Measurements from ENCODE around the gene RAPGEF3.

RAPGEF3 gene

DNA sequence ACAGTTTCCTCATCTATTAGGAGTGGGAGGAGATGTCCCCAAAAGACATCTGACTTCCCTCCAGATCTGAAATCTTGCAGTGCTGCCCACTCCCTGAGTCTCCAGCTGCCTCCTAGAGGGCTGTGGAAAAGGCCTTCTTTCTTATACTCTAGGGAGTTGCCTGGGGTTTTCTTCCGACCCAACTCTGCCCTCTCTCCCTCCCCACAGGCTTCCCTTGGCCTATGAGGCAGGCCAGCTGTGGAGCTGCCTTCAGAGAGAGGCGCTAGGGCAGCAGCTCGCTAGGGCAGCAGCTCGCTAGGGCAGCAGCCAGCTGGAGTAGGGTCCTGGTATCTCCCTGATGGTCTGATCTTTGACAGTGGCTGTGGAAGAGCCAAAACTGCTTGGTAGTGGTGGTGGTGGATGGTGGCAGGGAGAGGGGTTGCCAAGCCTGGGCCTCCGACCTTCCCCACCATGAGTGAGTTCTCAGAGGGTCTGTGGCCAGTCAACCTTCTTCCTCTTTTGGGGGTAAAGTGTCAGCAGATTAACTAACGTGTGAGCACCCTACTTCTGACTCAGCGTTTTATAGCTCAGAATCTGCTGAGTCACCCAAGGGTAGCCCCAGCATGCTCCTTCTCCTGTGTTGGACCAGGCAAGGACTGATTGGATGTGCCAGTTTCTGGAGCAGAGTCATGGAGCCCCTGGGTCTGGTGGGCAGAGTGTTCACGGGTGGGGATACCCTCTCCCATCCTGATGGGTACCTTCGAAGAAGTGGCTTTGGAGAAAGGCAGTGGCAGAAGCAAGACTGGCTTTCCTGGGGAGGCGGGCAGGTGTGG lies 16.6 kb upstream of the RAPGEF3 start:
- DNase-seq, result no peak

DNA sequence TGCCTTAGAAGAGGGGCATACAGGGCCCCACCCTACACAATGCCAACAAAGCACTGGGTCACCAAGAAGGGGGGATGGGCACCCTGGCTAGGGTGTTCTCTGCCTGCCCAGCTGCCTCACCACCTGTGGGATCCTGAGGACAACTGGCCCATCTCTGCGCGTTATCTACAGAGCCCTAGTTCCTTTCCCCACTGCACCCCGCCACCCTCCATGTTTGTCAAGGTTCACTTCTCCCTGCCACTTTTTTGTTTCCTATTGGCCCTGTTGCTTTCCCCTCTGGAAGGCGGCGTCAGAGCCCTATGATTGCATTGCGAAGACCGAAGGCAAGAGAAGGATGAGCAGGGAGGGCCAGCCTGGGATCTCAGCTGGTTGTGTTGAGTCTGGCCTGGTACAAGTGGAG lies 16.0 kb upstream of the RAPGEF3 start:
- DNase-seq, result no peak

- no peak for DNase-seq
Measured at GRCh38 chr12:47773858-47774580, 15.3 kb upstream of the RAPGEF3 start.

GRCh38 chr12:47773062-47773857 lies 14.6 kb upstream of the RAPGEF3 start, which contains the start of gene SLC48A1:
TSS of gene SLC48A1 (plus strand) at chr12:47773238. CDS start at chr12:47773305, 67 bp downstream.
- peak; percentile 81 for DNase-seq

DNA sequence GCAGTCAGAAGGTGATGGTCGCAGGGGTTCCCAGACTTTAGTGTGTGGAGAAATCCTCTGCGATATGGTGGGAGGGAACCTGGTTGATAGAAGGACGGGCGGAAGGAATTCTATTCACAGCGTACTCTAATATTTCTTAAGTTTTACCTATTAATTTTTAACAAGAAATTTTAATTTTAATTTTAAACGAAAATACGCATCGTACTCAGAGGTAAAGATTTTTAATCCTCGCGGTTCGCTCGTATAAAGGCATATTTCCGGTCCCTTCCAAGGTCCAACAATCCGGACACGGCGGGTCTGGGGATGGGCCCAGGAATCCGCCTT lies 14.0 kb upstream of the RAPGEF3 start:
- no peak for DNase-seq

DNA sequence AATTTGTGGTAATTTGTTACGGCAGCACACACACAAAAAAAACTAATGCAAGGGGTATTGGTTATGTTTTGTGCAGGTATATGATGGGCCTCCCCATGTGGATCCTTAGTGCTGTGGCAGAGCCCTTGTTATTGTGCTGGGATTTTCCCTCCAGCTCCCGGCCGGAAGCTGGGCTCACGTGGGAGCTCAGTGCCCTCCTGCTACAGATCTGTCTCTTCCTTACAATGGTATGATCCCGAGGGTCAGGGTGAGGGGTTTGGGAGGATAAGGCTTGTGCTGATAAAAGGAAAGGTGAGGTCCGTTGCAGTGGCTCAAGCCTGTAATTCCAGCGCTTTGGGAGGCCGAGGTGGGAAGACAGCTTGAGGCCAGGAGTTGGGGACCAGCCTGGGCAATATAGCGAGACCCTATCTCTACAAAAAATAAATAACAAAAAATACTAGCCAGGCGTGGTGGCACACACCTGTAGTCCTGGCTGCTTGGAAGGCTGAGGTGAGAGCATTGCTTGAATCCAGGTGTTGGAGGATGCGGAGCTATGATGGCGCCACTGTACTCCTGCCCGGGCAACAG lies 13.5 kb upstream of the RAPGEF3 start:
- DNase-seq, result no peak

DNA sequence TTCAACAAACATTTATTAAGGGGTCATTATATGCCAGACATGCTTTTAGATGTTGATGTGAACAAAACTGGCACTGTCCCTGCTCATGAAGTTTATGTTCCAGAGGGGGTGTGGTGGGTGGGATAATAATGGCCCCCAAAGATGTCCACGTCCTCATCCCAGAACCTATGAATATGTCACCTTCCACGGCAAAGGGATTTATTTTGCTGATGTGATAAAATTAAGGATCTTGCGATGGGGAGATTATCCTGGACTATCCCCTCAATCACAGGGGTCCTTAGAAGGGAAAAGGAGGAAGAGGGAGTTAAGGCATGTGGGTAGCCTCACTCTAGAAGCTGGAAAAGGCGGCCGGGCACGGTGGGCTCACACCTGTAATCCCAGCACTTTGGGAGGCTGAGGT lies 12.6 kb upstream of the RAPGEF3 start:
- DNase-seq, result no peak

- DNase-seq, result no peak
Measured at GRCh38 chr12:47770086-47770726, 11.5 kb upstream of the RAPGEF3 start.

- DNase-seq, result no peak
Measured at GRCh38 chr12:47769234-47770085, 10.8 kb upstream of the RAPGEF3 start.

GRCh38 chr12:47768323-47768811 lies 9.7 kb upstream of the RAPGEF3 start:
- DNase-seq, result no peak

GRCh38 chr12:47767216-47767724 lies 8.6 kb upstream of the RAPGEF3 start:
- DNase-seq, result no peak

DNA sequence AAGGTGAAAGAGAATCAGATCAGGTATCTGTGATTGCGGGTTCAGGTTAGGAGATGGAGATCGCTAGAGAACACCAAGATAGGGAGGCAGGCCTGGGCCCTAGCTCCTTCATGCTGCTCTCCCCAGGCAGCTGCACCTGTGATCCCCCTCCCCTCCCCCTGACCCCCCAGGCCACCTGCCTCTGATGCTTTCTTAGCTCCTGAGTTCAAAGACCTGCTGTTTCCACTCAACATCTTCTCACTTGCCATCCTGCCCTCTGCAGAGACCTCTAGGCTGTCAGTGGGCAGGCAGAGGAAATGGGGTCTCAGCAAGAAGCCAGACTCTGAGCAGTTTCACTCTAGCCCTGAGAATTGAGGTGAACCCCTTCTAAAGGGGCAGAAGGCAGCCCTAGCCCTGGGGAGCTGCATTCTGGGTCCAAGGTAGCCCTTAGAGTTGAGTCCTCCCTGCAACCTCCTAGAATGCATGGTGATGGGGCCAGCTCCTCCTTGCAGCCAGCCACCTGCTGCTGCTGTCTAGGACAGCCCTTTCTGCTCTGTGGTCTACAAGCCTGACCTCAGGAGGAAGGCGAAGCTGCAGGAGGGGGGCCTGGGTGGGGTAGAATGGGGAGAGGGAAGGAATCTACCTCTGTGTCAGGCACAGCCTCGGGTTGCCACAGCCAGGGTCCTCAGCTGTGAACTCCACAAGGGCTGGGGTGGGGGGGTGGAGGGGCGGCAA lies 8.0 kb upstream of the RAPGEF3 start:
- no peak for DNase-seq

- DNase-seq, result no peak
Measured at GRCh38 chr12:47763481-47764346, 5.0 kb upstream of the RAPGEF3 start.

DNA sequence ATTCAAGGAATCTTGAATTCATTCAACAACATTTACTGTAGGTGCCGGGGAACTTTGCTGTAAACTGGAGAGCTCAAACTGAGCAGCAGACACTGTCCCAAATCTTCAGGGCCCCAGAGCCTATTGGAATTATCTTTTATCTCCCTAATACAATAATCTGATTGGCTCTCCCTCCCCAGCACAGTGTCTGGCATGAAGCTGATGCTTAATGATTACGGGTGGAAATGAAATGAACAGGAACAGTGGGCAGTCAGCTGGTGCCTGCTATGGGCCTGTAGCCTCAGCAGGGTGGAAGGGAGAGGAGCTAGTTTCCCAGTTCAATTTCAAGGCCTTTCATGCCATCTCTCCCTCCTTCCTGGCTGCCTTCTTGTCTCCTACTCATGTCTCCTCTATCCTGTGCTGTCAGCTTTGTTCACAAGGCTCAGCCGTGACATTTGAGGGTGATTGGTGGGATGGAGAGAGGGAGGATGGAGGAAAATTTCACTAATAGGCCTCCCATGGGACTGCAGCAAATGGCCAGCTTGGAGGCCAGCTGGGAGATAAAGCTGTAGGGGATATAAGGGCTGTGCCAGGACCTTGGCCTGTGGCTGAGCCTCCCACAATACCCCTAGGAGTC lies 4.3 kb upstream of the RAPGEF3 start:
- no peak for DNase-seq

- DNase-seq, result no peak
Measured at GRCh38 chr12:47758584-47758833, 171 bp downstream of the RAPGEF3 start.

DNA sequence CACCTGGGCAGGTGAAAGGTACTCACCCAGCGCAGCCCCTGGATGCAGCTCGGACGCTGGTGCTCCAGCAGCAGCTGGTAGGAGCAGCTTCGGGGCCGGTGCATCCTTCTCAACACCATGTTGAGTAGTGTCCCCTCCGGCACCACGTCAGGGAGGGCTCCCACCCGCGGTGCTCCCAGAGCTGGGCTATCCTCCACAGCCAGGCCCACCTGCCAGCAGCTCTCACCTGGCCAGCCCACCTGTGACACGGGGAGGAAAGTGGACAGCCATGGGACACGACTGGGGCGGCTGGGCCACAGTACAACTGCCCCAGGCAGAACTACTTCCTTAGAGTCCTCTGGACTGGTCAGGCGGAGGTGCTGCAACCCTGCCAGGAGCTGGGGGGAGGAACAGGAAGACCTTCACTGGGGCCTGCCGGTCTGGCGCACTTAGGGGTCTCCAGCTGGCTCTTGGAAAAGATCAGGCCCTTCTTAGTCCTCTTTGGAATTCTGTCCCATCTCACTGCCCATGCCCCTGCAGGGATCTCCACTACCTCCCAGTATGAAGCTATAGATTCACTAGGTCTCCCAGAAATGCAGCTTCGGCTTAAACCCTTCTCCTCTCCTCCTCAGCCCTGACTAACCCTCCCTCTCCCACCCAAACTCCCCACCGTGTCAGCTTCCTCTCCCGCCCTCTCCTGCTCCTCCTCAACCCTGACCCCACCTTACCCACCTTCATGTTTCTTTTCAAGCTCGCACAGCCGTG lies 668 bp downstream of the RAPGEF3 start:
- DNase-seq, result no peak

DNA sequence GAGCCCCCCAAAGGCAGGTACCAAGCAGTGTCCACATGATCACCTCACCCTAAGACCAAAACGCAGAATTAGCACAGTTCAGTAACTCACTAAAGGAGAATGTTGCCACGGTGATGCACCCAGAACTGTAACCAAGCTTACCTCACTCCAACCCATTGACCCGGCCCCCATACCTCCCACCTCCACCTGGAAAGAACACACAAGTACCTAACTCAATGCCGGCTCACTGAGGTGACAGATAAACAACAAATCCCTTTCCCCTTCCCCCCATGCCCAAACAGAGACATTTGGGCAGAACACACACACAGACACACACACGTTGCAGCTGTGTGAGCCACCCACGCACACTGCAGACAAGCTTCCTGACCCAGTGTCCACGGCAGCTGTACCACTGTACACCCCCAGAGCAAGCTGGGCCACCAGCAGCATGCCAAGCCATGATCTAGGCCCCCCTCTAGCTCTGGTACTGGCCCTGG lies 1.3 kb downstream of the RAPGEF3 start:
- DNase-seq, result no peak
